ENCODE measurements around the gene TMEM131.
"Not testable (repeated sequence)": the region's sequence is repeated elsewhere in the genome, so short reads cannot be mapped to it uniquely, and the experiment has no call there.

Gene TMEM131

DNA sequence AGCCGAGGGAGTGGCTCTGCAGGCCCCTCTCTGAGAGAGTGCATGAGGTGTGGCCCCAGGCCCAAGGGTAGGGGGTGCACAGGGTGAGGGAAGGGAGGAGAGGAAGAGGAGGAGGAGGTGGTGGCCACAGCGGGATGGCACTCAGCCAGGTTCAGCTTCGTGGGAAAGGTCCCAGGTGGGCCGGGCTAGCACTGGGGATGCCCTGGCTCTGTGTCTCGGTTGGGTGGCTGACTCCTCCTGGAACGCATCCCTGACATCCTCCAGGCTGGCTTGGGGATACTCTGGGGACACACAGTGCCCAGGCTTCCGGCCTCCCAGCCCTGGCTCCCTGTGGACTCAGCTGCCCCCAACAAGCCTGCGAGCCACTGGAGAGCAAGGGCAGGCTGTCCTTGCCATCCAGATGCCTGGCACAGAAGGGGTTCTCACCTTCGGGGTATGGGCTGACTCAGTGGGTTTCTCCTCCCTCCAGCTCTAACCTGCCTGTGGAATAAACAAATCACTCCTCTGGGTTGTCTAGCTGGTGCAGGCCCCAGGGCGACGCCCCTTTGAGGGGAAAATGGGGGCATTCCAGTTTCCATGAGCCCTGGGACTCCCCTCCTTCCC lies 283.0 kb downstream of the TMEM131 start:
- H3K27ac ChIP-seq (replicated peaks), result no peak overlapping the region
- TF ChIP-seq SPI1 (IDR thresholded peaks at IDR 0.05; ENCODE audit: borderline replicate concordance, low read depth) (no peak), GABPA (IDR thresholded peaks at IDR 0.05; ENCODE audit: low read depth) (no peak), POLR2AphosphoS5 (IDR thresholded peaks at IDR 0.05; ENCODE audit: low read depth) (no peak)
- TF ChIP-seq, protein P1, sequence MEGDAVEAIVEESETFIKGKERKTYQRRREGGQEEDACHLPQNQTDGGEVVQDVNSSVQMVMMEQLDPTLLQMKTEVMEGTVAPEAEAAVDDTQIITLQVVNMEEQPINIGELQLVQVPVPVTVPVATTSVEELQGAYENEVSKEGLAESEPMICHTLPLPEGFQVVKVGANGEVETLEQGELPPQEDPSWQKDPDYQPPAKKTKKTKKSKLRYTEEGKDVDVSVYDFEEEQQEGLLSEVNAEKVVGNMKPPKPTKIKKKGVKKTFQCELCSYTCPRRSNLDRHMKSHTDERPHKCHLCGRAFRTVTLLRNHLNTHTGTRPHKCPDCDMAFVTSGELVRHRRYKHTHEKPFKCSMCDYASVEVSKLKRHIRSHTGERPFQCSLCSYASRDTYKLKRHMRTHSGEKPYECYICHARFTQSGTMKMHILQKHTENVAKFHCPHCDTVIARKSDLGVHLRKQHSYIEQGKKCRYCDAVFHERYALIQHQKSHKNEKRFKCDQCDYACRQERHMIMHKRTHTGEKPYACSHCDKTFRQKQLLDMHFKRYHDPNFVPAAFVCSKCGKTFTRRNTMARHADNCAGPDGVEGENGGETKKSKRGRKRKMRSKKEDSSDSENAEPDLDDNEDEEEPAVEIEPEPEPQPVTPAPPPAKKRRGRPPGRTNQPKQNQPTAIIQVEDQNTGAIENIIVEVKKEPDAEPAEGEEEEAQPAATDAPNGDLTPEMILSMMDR (IDR thresholded peaks at IDR 0.05; ENCODE audit: insufficient read depth, low read length), result no peak
- TF ChIP-seq, protein P2, sequence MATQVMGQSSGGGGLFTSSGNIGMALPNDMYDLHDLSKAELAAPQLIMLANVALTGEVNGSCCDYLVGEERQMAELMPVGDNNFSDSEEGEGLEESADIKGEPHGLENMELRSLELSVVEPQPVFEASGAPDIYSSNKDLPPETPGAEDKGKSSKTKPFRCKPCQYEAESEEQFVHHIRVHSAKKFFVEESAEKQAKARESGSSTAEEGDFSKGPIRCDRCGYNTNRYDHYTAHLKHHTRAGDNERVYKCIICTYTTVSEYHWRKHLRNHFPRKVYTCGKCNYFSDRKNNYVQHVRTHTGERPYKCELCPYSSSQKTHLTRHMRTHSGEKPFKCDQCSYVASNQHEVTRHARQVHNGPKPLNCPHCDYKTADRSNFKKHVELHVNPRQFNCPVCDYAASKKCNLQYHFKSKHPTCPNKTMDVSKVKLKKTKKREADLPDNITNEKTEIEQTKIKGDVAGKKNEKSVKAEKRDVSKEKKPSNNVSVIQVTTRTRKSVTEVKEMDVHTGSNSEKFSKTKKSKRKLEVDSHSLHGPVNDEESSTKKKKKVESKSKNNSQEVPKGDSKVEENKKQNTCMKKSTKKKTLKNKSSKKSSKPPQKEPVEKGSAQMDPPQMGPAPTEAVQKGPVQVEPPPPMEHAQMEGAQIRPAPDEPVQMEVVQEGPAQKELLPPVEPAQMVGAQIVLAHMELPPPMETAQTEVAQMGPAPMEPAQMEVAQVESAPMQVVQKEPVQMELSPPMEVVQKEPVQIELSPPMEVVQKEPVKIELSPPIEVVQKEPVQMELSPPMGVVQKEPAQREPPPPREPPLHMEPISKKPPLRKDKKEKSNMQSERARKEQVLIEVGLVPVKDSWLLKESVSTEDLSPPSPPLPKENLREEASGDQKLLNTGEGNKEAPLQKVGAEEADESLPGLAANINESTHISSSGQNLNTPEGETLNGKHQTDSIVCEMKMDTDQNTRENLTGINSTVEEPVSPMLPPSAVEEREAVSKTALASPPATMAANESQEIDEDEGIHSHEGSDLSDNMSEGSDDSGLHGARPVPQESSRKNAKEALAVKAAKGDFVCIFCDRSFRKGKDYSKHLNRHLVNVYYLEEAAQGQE (IDR thresholded peaks at IDR 0.05; ENCODE audit: insufficient replicate concordance, low read depth), result no peak
- no peak for DNase-seq (ENCODE audit: low read depth in 1 of 2, low spot score in 1 of 2)
- H3K4me3 ChIP-seq (replicated peaks; ENCODE audit: insufficient read depth, low read length), result no peak overlapping the region
- no peaks in the 10 kb centered on the region for H3K27me3 ChIP-seq (ENCODE audit: insufficient read depth, poor library complexity, severe bottlenecking)

DNA sequence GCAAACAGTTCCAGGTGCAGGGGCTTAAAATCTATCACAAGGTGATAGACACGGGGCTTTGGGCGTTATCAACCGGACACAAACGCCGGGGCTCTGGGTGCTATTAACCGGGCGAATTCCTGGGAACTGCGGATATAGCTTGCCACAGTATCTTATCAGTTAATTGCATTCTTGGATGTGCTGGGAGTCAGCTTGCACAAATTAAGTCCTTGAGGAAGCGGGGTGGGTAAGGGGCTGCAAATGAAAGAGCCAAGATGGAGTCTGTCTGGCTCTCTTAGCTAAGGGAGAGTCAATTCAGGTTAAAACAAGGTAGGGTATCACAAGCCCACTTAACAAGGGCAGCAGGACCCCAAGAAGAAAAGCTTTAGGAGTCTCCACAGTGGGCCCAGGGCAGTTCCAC lies 283.6 kb downstream of the TMEM131 start:
- not testable (repeated sequence) for H3K4me3 ChIP-seq (replicated peaks; ENCODE audit: insufficient read depth, low read length); DNase-seq (ENCODE audit: low read depth in 1 of 2, low spot score in 1 of 2); H3K27ac ChIP-seq (replicated peaks); H3K27me3 ChIP-seq (ENCODE audit: insufficient read depth, poor library complexity, severe bottlenecking)

DNA sequence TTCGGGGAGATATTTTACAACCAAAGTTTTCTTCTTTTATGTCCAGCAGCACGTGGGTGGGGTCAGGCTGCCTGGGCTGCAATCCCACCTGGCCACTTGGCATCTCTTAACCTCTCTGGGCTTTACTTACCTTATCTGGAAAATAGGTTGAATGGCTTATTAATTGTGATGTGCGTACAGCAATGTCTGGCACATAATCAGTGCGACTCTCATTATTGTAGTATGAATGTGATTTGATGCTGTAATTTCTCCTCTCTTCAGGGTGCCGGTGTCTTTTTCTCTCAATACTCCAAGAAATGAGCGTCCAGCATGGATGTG lies 284.4 kb downstream of the TMEM131 start:
- TF ChIP-seq, protein P1 (IDR thresholded peaks at IDR 0.05; ENCODE audit: insufficient read depth, low read length), result no peak
- no peak for TF ChIP-seq GABPA (IDR thresholded peaks at IDR 0.05; ENCODE audit: low read depth)
- no peak for TF ChIP-seq SPI1 (IDR thresholded peaks at IDR 0.05; ENCODE audit: borderline replicate concordance, low read depth)
- TF ChIP-seq POLR2AphosphoS5 (IDR thresholded peaks at IDR 0.05; ENCODE audit: low read depth), result no peak
- TF ChIP-seq, protein P2 (IDR thresholded peaks at IDR 0.05; ENCODE audit: insufficient replicate concordance, low read depth), result no peak
- Histone ChIP-seq H3K4me3 (replicated peaks; ENCODE audit: insufficient read depth, low read length) (no peak overlapping the region), H3K27ac (replicated peaks) (no peak overlapping the region), H3K27me3 (ENCODE audit: insufficient read depth, poor library complexity, severe bottlenecking) (no peaks in the 10 kb centered on the region)
- no peak for DNase-seq (ENCODE audit: low read depth in 1 of 2, low spot score in 1 of 2)

DNA sequence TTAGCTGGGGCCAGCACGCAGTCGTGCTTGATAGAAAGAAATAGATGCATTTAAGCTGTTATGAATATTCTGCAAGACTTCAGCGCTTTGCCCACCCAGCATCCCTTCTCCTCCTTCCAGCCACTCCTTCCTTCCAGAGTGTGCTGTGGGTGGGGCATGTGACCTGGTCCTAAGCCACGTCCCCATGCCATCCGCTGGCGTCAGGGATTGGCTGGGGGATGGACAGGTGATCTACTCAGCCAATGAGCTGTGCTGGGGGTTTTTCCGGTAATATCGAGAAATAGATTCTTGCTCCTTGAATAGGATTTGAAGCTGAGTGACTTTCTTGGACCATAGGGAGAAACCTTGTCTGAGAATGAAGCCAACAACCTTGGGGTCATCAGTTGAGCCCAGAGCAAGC lies 287.1 kb downstream of the TMEM131 start:
- no peak for DNase-seq (ENCODE audit: low read depth in 1 of 2, low spot score in 1 of 2)
- no peaks in the 10 kb centered on the region for H3K27me3 ChIP-seq (ENCODE audit: insufficient read depth, poor library complexity, severe bottlenecking)
- 0 out of 2 replicates have a peak overlapping the region, but pooled peaks have one; percentile 17 for H3K27ac ChIP-seq (replicated peaks)
- no peak overlapping the region for H3K4me3 ChIP-seq (replicated peaks; ENCODE audit: insufficient read depth, low read length)
- TF ChIP-seq GABPA (IDR thresholded peaks at IDR 0.05; ENCODE audit: low read depth) (no peak), SPI1 (IDR thresholded peaks at IDR 0.05; ENCODE audit: borderline replicate concordance, low read depth) (no peak), POLR2AphosphoS5 (IDR thresholded peaks at IDR 0.05; ENCODE audit: low read depth) (no peak)
- TF ChIP-seq, protein P1 (IDR thresholded peaks at IDR 0.05; ENCODE audit: insufficient read depth, low read length), result no peak
- TF ChIP-seq, protein P2 (IDR thresholded peaks at IDR 0.05; ENCODE audit: insufficient replicate concordance, low read depth), result no peak

All from HL-60 (cell line).